RWPE2 (cell line): ENCODE measurements around the gene FOXO3.

Source experiments
- ATAC-seq: fragments of 200-7000 bp; cut with Tn5 transposase; 3 replicates; pipeline ENCODE4 v1.9.1; 2021; ENCODE audit warnings: low read depth
- DNase-seq: peaks from one replicate; pipeline ENCODE4 v3.0.0-alpha.2; 2020; ENCODE audit warnings: low spot score
- H3K27ac ChIP-seq: fragments of 450-650 bp; 2 replicates; pipeline ENCODE4 v1.5.1; 2017; ENCODE audit warnings: mild to moderate bottlenecking; ENCODE audit not compliant: poor library complexity, severe bottlenecking
- H3K27me3 ChIP-seq: fragments of 250-450 bp; sonication (Bioruptor Pico); 2 replicates; pipeline ENCODE4 v1.5.1; 2021; ENCODE audit warnings: mild to moderate bottlenecking, moderate library complexity; ENCODE audit not compliant: insufficient read depth, poor library complexity, severe bottlenecking
- H3K36me3 ChIP-seq: fragments of 250-450 bp; sonication (Bioruptor Pico); 2 replicates; pipeline ENCODE4 v1.5.1; 2020; ENCODE audit warnings: low read depth, mild to moderate bottlenecking, moderate library complexity
- H3K4me1 ChIP-seq: fragments of 250-450 bp; sonication (Bioruptor Pico); 2 replicates; pipeline ENCODE4 v1.5.1; 2021; ENCODE audit warnings: mild to moderate bottlenecking, moderate library complexity; ENCODE audit not compliant: insufficient read depth, poor library complexity, severe bottlenecking
- H3K4me3 ChIP-seq: fragments of 250-450 bp; sonication (Bioruptor Pico); 2 replicates; pipeline ENCODE4 v1.5.1; 2021; ENCODE audit warnings: mild to moderate bottlenecking, moderate library complexity; ENCODE audit not compliant: severe bottlenecking
- H3K9me3 ChIP-seq: fragments of 250-450 bp; sonication (Bioruptor Pico); 2 replicates; pipeline ENCODE4 v1.5.1; 2021; ENCODE audit warnings: mild to moderate bottlenecking, moderate library complexity; ENCODE audit not compliant: severe bottlenecking
- CTCF ChIP-seq: fragments of 450-650 bp; IDR thresholded peaks from one replicate; pipeline ENCODE4 v1.5.1; 2017; ENCODE audit warnings: mild to moderate bottlenecking, moderate library complexity; ENCODE audit not compliant: poor library complexity, severe bottlenecking

FOXO3 gene

GRCh38 chr6:108608453-108609275 is 47.9 kb downstream of the FOXO3 start:
- H3K36me3 ChIP-seq, result peaks cover 18% of the 10 kb centered on the region
- no peaks in the 10 kb centered on the region for H3K27me3 ChIP-seq
- ATAC-seq (peak; percentile 24), DNase-seq (no peak)
- H3K9me3 ChIP-seq, result no peaks in the 10 kb centered on the region
- peaks cover 23% of the 10 kb centered on the region for H3K4me1 ChIP-seq
- TF ChIP-seq CTCF, result no peak
- H3K27ac ChIP-seq, result peak overlapping the region; percentile 43
- no peak overlapping the region for H3K4me3 ChIP-seq

DNA sequence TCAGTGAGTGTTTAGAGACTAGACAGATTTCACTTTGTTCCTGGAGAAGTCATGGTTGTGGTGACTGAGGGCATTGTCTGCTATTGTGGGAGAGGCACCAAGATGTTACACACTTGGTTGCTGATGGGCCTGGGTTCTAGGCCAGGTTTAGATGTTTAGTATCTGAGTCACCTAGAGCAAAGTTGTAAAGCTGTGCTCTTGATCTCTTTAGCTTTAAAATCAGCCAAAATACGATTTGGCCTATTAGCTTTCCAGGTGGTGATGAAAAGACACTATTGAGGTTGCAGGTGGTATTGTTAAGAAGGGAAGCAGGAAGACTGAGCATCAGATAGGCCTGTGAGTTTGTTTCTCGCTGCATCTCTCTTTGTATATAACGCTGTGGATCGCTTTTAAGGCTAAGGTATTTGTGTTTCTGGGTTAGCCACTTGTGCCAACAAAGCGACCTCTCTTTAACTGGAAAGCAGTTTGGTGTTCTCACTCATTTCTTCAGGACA is 48.6 kb downstream of the FOXO3 start:
- peak overlapping the region; percentile 43 for H3K27ac ChIP-seq
- peaks cover 29% of the 10 kb centered on the region for H3K4me1 ChIP-seq

DNA sequence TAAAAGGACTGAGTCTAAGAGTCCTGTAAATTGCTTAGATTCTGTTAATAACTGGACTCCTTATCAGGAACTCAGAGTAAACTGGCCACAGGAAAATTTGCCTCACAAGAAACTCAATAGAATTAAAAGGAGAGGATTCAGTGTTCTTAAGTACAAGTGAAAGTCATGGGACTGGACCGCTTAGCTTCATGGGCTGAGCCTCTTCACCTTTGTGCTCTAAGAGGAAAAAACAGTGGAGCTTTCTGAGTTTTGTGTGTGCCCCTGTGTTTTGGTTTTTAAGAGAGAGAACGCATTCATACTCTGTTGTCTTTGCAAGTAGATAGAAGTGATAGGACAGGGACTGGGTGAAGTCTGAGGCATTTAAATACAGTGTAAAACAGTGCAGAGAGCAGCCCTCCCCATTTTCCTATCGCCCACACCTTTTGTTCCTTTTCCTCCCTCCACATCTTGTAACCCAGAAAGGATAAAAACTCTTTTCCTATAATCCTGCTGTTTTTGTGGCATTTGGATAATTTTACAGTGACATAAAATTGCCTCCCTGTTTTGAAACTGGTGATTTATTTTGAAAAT is 49.6 kb downstream of the FOXO3 start:
- no peak for ATAC-seq
- no peaks in the 10 kb centered on the region for H3K27me3 ChIP-seq
- peaks cover 39% of the 10 kb centered on the region for H3K4me1 ChIP-seq
- peak overlapping the region; percentile 43 for H3K27ac ChIP-seq
- no peak for TF ChIP-seq CTCF
- DNase-seq, result no peak
- no peak overlapping the region for H3K4me3 ChIP-seq
- H3K9me3 ChIP-seq, result no peaks in the 10 kb centered on the region
- H3K36me3 ChIP-seq, result peaks cover 18% of the 10 kb centered on the region

More for the DNA sequence above, 48.6 kb downstream of the FOXO3 start:
- no peak for TF ChIP-seq CTCF
- H3K4me3 ChIP-seq, result no peak overlapping the region
- ATAC-seq, result peak; percentile 77
- no peaks in the 10 kb centered on the region for H3K9me3 ChIP-seq
- no peak for DNase-seq
- peaks cover 18% of the 10 kb centered on the region for H3K36me3 ChIP-seq
- no peaks in the 10 kb centered on the region for H3K27me3 ChIP-seq

DNA sequence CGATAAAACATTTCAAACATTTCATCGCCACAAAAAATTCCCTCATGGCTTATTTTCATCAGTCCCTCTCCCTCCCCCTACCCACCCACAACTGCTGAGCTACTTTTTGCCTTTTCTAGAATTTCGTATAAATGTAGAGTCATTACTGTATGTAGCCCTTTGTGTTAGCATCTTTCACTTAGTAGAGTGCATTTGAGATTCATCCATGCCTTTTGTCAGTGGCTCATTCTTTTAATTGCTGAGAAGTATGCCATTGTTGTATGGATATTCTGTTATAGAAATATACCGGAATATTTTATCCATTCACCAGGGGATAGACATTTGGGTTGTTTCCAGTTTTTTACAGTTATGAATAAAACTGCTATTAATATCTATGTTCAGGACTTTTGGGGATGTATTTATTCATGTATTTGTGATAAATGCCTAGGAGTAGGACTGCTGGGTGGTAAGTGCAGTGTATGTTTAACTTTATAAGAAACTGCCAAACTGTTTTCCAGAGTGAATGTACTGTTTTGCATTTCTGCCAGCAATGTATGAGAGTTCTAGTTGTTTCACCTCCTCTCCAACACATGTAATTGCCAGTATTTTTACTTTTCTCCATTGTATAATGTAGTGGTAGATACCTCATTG is 50.4 kb downstream of the FOXO3 start:
- Histone ChIP-seq H3K27me3 (no peaks in the 10 kb centered on the region), H3K4me1 (peaks cover 39% of the 10 kb centered on the region)
- DNase-seq, result no peak

More for the DNA sequence above, 50.4 kb downstream of the FOXO3 start:
- ATAC-seq, result no peak
- no peaks in the 10 kb centered on the region for H3K9me3 ChIP-seq
- H3K36me3 ChIP-seq, result peaks cover 15% of the 10 kb centered on the region
- TF ChIP-seq CTCF, result no peak
- no peak overlapping the region for H3K4me3 ChIP-seq
- H3K27ac ChIP-seq, result no peak overlapping the region
